GM18861 (cell line): ENCODE data around the gene C19orf33.

Experiments
- ATAC-seq: cut with Tn5 transposase; IDR thresholded peaks from one replicate; pipeline ENCODE4 v1.9.1; 2021; ENCODE audit not compliant: unreplicated experiment

Gene C19orf33

DNA sequence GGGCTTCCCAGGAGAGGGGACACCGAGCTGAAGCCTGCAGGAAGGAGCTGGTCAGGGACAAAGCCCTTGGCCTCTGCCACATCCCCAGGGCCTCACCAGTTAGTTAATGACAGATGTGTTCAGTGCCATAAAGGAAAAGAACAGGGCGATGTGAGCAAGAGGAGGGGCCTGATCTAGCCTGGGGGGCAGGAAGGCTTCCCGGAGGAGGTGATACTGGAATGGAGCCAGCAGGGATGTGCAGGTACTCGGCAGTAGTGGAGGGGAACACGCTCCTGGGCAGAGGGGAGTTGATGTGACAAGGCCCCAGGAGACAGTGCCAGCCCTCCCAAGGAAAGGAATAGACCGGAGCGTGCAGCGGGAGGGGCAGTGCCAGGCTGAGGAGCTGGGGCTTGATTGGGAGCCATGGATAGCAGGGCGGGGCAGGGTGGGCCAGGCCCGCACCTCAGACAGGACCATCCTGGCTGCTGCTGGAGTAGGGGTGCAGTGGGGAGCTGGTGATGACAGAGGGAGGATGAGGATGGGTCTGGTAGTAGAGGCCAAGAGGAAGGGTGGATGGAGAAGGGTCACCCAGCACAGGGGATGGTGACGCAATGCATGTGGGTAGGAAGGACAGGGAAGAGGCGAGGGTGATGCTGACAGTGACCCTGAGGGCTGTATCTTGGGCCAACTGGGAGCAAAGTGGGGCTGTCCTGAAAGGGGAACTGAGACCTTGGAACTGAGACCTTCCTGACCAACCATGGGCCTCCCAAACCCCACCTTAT lies 4.1 kb downstream of the C19orf33 start:
- no peak for ATAC-seq

DNA sequence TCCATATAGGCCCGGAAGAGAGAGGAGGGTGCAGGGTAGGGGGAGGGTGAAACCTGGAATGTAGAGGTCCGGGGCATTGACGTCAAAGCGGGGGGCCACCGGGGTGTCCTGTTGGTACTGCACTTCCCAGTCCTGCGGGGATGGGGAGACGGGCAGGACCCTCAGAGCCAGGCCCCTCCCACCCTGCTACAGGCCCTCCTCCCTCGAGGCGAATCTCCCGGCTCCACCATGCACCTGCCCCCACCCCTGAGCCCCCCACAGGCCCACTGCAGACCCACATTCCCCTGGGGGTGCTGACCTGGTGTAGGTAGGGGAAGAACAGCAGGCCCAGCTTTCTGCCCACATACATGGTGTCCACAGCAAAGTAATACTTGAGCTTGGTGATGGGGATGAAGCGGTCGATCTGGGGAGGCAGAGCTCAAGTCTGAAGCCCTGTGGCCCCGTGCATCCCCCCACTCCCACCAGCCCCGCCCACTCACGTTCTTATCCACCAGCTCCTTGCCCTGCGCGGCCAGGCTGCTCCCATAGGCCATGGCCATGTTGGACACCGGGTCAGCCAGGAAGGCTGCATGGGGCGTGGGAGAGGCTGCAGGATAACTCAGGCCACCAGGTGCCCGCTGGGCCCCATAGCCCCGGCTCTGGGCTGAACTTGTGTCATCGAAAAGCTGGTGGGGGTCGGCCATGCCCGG lies 5.0 kb downstream of the C19orf33 start:
- ATAC-seq, result no peak

- no peak for ATAC-seq
Observed at GRCh38 chr19:38309615-38310278, 5.7 kb downstream of the C19orf33 start.

GRCh38 chr19:38310279-38310670 lies 6.2 kb downstream of the C19orf33 start:
- no peak for ATAC-seq

DNA sequence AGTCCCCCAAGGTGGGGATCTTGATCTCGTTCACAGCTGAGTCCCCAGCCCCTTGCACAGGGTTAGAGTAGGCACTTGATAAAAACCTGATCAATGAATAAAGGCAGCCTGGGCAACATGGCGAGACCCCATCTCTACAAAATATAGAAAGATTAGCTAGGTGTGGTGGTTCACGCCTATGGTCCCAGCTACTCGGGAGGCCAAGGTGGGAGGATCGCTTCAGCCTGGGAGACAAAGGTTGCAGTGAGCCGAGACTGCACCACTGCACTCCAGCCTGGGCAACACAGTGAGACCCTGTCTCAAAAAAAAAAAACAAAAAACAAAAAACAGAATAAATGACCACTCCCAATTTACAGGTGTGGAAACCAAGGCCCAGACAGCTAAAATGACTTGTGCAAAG lies 6.9 kb downstream of the C19orf33 start:
- no peak for ATAC-seq

- ATAC-seq, result peak; percentile 87
Observed at GRCh38 chr19:38315657-38316476, 11.8 kb downstream of the C19orf33 start, which contains the start of gene YIF1B. TSS of gene YIF1B (minus strand) at chr19:38315947. CDS start at chr19:38315917, 30 bp downstream.

- ATAC-seq, result no peak
Observed at GRCh38 chr19:38316477-38317067, 12.5 kb downstream of the C19orf33 start.

DNA sequence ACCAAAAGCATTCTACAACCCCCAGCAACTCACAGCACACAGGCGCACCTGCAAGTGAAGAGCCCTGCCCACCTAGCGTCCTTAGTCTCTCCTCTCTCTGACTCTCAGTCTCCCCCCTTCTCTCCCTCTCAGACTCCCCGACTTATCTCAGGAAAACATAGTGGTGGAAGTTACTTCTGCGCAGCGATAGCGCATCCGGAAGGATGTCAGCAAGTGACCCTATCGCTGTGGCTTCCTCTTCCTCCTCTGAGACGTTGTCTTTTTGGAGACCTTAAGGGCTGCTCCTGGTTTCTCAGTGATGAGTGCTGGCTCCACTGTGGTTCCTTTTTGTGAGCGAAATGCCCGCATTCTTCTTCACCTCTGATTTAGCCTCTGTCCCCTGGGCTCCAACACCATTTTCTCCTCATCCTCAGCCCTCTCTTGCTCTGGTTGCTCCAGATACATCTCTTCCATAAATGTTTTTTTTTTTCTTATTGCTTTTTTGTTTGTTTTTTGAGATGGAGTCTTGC lies 13.1 kb downstream of the C19orf33 start:
- no peak for ATAC-seq

DNA sequence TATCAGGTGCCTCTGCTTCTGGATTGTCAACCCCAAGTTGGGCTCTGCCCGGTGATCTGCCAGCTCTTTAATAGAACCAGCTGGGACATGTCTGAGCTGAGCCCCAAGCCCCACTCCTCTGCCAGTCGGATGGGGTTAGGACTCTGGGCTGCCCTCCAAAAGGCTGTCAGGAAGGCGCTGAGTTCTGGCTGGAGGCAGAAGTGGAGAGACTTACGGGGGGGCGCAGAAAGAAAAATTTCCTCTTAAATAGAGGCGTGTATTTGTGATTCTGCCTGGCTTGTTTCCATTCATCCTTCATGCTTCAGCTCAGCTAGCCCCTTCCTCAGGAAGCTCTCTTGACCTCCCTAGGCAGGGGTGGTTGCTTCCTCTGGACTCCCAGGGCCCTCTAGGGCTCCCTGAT lies 14.6 kb downstream of the C19orf33 start:
- no peak for ATAC-seq

- no peak for ATAC-seq
Observed at GRCh38 chr19:38319421-38320258, 15.6 kb downstream of the C19orf33 start, which contains the start of gene KCNK6. TSS of gene KCNK6 (plus strand) at chr19:38319845. CDS start at chr19:38319951, 106 bp downstream.

DNA sequence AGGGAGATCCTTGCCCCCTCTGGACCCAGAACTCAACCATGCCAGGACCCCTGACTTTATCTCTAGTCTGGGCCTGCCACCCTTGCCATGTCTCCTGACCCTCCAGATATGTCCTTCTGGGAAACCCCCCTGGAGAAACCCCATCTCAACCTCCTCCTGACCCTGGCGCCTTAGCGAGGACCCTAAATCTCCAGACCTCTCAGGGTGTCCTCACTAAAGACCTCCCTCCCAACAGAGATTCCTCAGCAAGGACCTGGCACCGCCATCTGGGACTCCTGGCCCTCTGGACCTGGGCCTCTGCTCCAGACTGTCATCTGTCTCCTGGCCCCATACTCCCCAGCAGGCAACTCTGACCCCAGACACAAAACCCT lies 16.9 kb downstream of the C19orf33 start:
- ATAC-seq, result no peak

DNA sequence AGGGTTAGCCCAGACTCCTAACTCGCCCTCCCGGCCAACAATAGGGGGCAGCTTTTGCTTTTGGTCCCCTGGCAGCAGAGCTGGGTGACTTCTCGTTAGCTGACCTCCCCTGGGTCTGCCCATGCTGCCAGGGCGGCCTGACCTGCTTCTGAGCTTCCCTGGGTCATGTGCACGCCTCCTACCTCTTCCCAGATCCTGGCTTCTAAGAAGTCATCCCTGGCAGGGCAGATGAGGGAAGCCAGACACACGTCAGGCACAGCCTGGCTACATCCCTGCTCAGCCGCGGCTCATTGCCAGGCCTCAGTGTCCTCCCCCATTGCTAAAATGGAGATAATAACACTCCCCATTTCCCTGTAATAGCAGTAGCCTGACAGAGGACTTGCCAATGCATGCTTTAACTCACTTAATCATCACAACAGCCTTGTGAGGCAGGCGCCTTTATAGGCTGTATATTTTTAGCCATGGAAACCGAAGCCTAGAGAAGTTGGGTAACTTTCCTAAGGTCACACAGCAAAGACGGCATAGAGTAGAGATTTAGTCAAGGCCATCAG lies 17.7 kb downstream of the C19orf33 start:
- ATAC-seq, result no peak

DNA sequence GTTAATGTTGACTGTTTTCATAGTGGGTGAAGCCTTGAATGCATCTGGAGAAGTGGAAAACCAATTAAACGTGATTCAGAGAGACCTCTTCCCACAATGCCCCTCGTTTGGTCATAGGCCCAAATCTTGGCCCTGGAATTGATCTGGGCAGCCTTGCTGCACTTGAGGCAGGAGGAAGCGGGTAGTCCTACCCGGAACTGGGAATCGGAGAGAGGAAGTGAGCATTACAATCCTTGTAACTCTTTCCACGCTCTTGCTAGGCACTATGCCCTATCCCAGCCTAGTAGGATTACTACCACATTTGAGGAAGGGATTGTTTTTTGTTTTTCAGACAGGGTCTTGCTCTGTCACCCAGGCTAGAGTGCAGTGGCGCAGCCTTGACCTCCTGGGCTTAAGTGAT lies 19.2 kb downstream of the C19orf33 start:
- no peak for ATAC-seq

GRCh38 chr19:38324431-38324830 lies 20.4 kb downstream of the C19orf33 start:
- no peak for ATAC-seq

GRCh38 chr19:38326591-38326990 lies 22.5 kb downstream of the C19orf33 start:
- no peak for ATAC-seq

GRCh38 chr19:38329651-38330050 lies 25.6 kb downstream of the C19orf33 start:
- no peak for ATAC-seq

DNA sequence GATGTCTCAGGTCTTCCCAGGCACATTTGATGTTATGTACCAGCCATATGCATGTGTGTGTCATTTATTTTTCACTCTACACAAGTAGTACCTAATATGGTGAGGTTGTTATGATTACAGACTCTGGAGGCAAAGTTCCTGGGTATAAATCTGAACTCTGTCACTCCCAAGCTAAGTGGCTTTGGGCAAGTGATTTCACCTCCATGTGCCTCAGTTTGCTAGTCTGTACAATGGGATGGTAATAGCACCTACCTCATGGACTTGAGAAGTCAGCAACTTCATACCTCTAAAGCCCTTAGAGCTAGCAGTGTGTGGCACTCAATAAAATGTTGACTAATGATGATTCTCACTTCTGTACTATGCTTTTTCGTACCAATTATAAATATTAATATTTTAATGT lies 27.7 kb downstream of the C19orf33 start:
- no peak for ATAC-seq

GRCh38 chr19:38333245-38333644 lies 29.2 kb downstream of the C19orf33 start:
- no peak for ATAC-seq

GRCh38 chr19:38335949-38336637 lies 32.0 kb downstream of the C19orf33 start:
- ATAC-seq, result peak; percentile 49
